Loucy (cell line): ENCODE data around the gene S100A7A.

Experiments
- H2AFZ ChIP-seq: fragments of 200-600 bp; sonication (generic); 2 replicates; pipeline ENCODE4 v1.6.0; 2016; ENCODE audit warnings: antibody characterized with exemption, mild to moderate bottlenecking, low read length, moderate library complexity
- H3F3A ChIP-seq: fragments of 200-600 bp; 2 replicates; pipeline ENCODE4 v1.6.0; 2016; ENCODE audit warnings: antibody characterized with exemption, low read depth, mild to moderate bottlenecking
- H3K27me3 ChIP-seq: fragments of 200-600 bp; sonication (generic); 2 replicates; pipeline ENCODE4 v1.6.1; 2014; ENCODE audit warnings: low read length, mild to moderate bottlenecking; ENCODE audit not compliant: insufficient read depth, poor library complexity, severe bottlenecking
- H3K36me3 ChIP-seq: fragments of 200-600 bp; sonication (generic); 2 replicates; pipeline ENCODE4 v1.6.1; 2016; ENCODE audit warnings: low read length; ENCODE audit not compliant: insufficient read depth
- H3K4me1 ChIP-seq: fragments of 200-600 bp; sonication (generic); 2 replicates; pipeline ENCODE4 v1.5.1; 2014; ENCODE audit warnings: low read length, mild to moderate bottlenecking; ENCODE audit not compliant: insufficient read depth, poor library complexity, severe bottlenecking
- H3K4me2 ChIP-seq: fragments of 200-600 bp; sonication (generic); 2 replicates; pipeline ENCODE4 v1.6.0; 2014; ENCODE audit warnings: antibody characterized with exemption, low read length, low read depth, mild to moderate bottlenecking; ENCODE audit not compliant: poor library complexity, severe bottlenecking
- H3K4me3 ChIP-seq: fragments of 200-600 bp; sonication (generic); 2 replicates; pipeline ENCODE4 v1.5.1; 2014; ENCODE audit warnings: low read length, mild to moderate bottlenecking, mixed read lengths; ENCODE audit not compliant: poor library complexity, severe bottlenecking
- H3K79me2 ChIP-seq: fragments of 200-600 bp; sonication (generic); 2 replicates; pipeline ENCODE4 v1.6.1; 2014; ENCODE audit warnings: low read length; ENCODE audit not compliant: insufficient read depth
- H3K9ac ChIP-seq: fragments of 200-600 bp; sonication (generic); 2 replicates; pipeline ENCODE4 v1.6.0; 2014; ENCODE audit warnings: mild to moderate bottlenecking, low read depth, low read length, moderate library complexity; ENCODE audit not compliant: poor library complexity, severe bottlenecking
- H3K9me2 ChIP-seq: fragments of 200-600 bp; sonication (generic); replicated peaks from 2 replicates; pipeline ENCODE4 v1.6.1; 2016; ENCODE audit warnings: low read depth, low read length, mixed read lengths
- H3K9me3 ChIP-seq: fragments of 200-600 bp; sonication (generic); 2 replicates; pipeline ENCODE4 v1.6.1; 2014; ENCODE audit warnings: mild to moderate bottlenecking, antibody characterized with exemption, low read length, low read depth; ENCODE audit not compliant: insufficient read depth
- H4K20me1 ChIP-seq: fragments of 200-600 bp; sonication (generic); 2 replicates; pipeline ENCODE4 v1.6.0; 2014; ENCODE audit warnings: antibody characterized with exemption, low read length, mild to moderate bottlenecking; ENCODE audit not compliant: insufficient read depth, poor library complexity, severe bottlenecking
- CTCF ChIP-seq: fragments of 200-600 bp; sonication (generic); conservative IDR thresholded peaks from 2 replicates; pipeline ENCODE4 v1.5.1; 2014; ENCODE audit warnings: mild to moderate bottlenecking, antibody characterized with exemption, low read length
- EZH2phosphoT487 ChIP-seq: fragments of 200-600 bp; IDR thresholded peaks from 2 replicates; pipeline ENCODE4 v1.6.1; 2018; ENCODE audit warnings: antibody characterized with exemption, mild to moderate bottlenecking, moderate library complexity, borderline replicate concordance

S100A7A gene

DNA sequence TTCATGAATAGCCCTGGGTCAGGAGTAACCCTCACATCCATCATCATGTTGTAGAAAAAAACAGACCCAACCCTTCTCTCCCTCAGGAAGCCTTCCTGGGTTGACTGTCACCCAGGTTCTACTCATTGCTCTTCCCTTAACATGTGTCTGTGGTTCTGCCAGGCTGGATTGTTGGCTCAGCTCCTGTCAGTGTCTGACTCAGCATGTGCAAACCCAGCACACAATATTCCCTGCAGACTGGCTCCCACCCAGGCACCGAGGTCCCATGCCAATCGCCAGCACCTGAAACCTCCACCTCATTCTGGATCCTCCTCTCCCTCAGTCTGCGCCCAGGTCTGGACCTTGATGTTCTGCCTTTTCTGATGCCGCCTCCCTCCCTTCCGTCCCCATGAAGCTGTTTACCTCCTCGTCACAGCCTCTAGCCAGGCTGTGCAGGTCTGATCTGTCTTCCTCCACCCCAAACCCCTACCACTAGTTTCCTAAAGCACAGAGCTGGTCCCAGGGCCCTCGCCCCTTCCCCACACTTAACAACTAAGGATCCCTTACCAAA, 21.1 kb upstream of the S100A7A start:
- no peak overlapping the region for H3K4me2 ChIP-seq
- no peaks in the 10 kb centered on the region for H3F3A ChIP-seq

DNA sequence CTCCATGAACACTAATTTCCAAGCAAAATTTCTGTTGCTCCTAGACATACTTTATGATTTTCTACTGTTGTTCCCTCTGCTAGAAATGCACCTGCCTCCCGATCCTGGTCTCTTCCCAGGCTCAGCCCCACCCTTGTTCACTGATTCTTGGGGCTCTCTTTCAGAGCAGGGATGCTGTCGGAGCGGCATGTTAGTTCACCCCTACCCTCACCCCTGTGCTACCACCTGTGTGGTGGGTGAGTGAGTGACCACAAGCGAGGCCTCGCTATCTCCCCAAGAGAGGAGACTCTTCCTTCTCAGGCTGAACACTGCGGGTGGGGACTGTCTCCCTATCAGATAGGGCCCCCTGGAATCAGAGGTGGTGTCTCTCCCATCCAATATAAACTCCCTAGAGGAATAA, 20.5 kb upstream of the S100A7A start:
- Histone ChIP-seq H3K79me2 (no peaks in the 10 kb centered on the region), H3K9ac (no peak overlapping the region), H3K4me1 (no peaks in the 10 kb centered on the region), H2AFZ (no peak overlapping the region), H3K9me3 (no peaks in the 10 kb centered on the region), H3K4me3 (no peak overlapping the region), H3K4me2 (no peak overlapping the region), H3K27me3 (no peaks in the 10 kb centered on the region), H3F3A (no peaks in the 10 kb centered on the region), H3K9me2 (no peaks in the 10 kb centered on the region), H3K36me3 (no peaks in the 10 kb centered on the region), H4K20me1 (no peaks in the 10 kb centered on the region)
- TF ChIP-seq CTCF (no peak), EZH2phosphoT487 (no peak)

More for the DNA sequence above, 21.1 kb upstream of the S100A7A start:
- H3K9me3 ChIP-seq = no peaks in the 10 kb centered on the region
- H3K4me1 ChIP-seq = no peaks in the 10 kb centered on the region
- no peaks in the 10 kb centered on the region for H3K27me3 ChIP-seq
- no peak overlapping the region for H3K9ac ChIP-seq
- H3K4me3 ChIP-seq = no peak overlapping the region
- H3K79me2 ChIP-seq = no peaks in the 10 kb centered on the region
- H2AFZ ChIP-seq = no peak overlapping the region
- no peak for TF ChIP-seq EZH2phosphoT487
- TF ChIP-seq CTCF = no peak
- H3K9me2 ChIP-seq = no peaks in the 10 kb centered on the region
- no peaks in the 10 kb centered on the region for H4K20me1 ChIP-seq
- H3K36me3 ChIP-seq = no peaks in the 10 kb centered on the region

GRCh38 chr1:153396461-153396860, 19.9 kb upstream of the S100A7A start:
- Histone ChIP-seq H3K9ac (no peak overlapping the region), H2AFZ (no peak overlapping the region), H3K9me2 (no peaks in the 10 kb centered on the region), H3K4me1 (no peaks in the 10 kb centered on the region), H3K36me3 (no peaks in the 10 kb centered on the region), H3F3A (no peaks in the 10 kb centered on the region), H3K79me2 (no peaks in the 10 kb centered on the region), H4K20me1 (no peaks in the 10 kb centered on the region), H3K27me3 (no peaks in the 10 kb centered on the region), H3K4me3 (no peak overlapping the region), H3K4me2 (no peak overlapping the region), H3K9me3 (no peaks in the 10 kb centered on the region)
- TF ChIP-seq EZH2phosphoT487 (no peak), CTCF (no peak)
